K562 (cell line): ENCODE measurements around the gene PANX1.

Experiments
- EZH2 ChIP-seq: IDR thresholded peaks from 2 replicates; pipeline ENCODE4 v1.6.1; 2012; ENCODE audit warnings: low read depth, mild to moderate bottlenecking, inconsistent platforms, low read length, borderline replicate concordance
- HMG20B ChIP-seq: fragments of 250-450 bp; sonication (Bioruptor Pico); IDR thresholded peaks from 2 replicates; pipeline ENCODE4 v1.5.0; 2021; ENCODE audit warnings: mild to moderate bottlenecking
- MEIS2 ChIP-seq: fragments of 450-650 bp; IDR thresholded peaks from 2 replicates; pipeline ENCODE4 v1.6.1; 2014; ENCODE audit warnings: mild to moderate bottlenecking; ENCODE audit not compliant: partially characterized antibody
- NFE2 ChIP-seq: IDR thresholded peaks from 2 replicates; pipeline ENCODE4 v1.6.1; 2014; ENCODE audit warnings: antibody characterized with exemption, low read depth
- NR3C1 ChIP-seq: sonication (generic); formaldehyde crosslinking; IDR thresholded peaks from 2 replicates; pipeline ENCODE4 v1.8.1; 2022; ENCODE audit warnings: missing genetic modification reagents
- SPI1 ChIP-seq: IDR thresholded peaks from 2 replicates; pipeline ENCODE4 v1.6.1; 2011; ENCODE audit warnings: low read depth, low read length, control low read depth, borderline replicate concordance
- SRF ChIP-seq, 2 experiments: fragments of 250-450, 450-650 bp in 1 of 2; sonication (Bioruptor Pico) in 1 of 2; sonication (generic) in 1 of 2; formaldehyde crosslinking; IDR thresholded peaks; 2 replicates each; pipeline versions ENCODE4 v1.5.0 to v1.5.1; 2020 to 2022; ENCODE audit warnings: mild to moderate bottlenecking in 1 of 2, missing genetic modification reagents in 1 of 2
- TBP ChIP-seq: optimal IDR thresholded peaks from 2 replicates; pipeline ENCODE3; 2011; ENCODE audit warnings: low read depth, low read length, improper control_type of control experiment
- ZNF347 ChIP-seq: fragments of 450-650 bp; formaldehyde crosslinking; IDR thresholded peaks from 2 replicates; pipeline ENCODE4 v1.4.0; 2020; ENCODE audit warnings: low read depth, mild to moderate bottlenecking, moderate library complexity
- ZSCAN29 ChIP-seq: fragments of 450-650 bp; IDR thresholded peaks from 2 replicates; pipeline ENCODE4 v1.6.1; 2017
- TF ChIP-seq, protein P1 (sequence below), 3 experiments: IDR thresholded peaks in 2 of 3; conservative IDR thresholded peaks in 1 of 3; 2 replicates each; pipeline ENCODE4 v1.5.1; 2011 to 2012; ENCODE audit warnings: low read length in 3 of 3, mild to moderate bottlenecking in 3 of 3, control low read depth in 2 of 3, improper control_type of control experiment in 1 of 3, inconsistent platforms in 1 of 3, low read depth in 1 of 3, mixed read lengths in 1 of 3, moderate library complexity in 1 of 3; ENCODE audit not compliant: insufficient read depth in 2 of 3

- TF ChIP-seq NFE2 (no peak), ZNF347 (CRISPR knock-in tag) (no peak), SRF (CRISPR knock-in tag; IDR thresholded peaks at IDR 0.05) (no peak), EZH2 (no peak), NR3C1 (CRISPR knock-in tag) (no peak), ZSCAN29 (no peak), MEIS2 (no peak), SPI1 (no peak), HMG20B (CRISPR knock-in tag) (no peak), TBP (no peak)
- TF ChIP-seq, protein P1, sequence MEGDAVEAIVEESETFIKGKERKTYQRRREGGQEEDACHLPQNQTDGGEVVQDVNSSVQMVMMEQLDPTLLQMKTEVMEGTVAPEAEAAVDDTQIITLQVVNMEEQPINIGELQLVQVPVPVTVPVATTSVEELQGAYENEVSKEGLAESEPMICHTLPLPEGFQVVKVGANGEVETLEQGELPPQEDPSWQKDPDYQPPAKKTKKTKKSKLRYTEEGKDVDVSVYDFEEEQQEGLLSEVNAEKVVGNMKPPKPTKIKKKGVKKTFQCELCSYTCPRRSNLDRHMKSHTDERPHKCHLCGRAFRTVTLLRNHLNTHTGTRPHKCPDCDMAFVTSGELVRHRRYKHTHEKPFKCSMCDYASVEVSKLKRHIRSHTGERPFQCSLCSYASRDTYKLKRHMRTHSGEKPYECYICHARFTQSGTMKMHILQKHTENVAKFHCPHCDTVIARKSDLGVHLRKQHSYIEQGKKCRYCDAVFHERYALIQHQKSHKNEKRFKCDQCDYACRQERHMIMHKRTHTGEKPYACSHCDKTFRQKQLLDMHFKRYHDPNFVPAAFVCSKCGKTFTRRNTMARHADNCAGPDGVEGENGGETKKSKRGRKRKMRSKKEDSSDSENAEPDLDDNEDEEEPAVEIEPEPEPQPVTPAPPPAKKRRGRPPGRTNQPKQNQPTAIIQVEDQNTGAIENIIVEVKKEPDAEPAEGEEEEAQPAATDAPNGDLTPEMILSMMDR (IDR thresholded peaks at IDR 0.05 in 2 of 3, conservative IDR thresholded peaks at IDR 0.05 in 1 of 3; ENCODE audit: insufficient read depth in 2 of 3, low read depth in 1 of 3, low read length in 3 of 3), result no peak
Observed at GRCh38 chr11:94103471-94103870, 25.2 kb upstream of the PANX1 start.
